OCI-LY7 (cell line): ENCODE measurements around the gene FARP2.

Experiments
- CTCF ChIP-seq: fragments of 200-600 bp; sonication (generic); conservative IDR thresholded peaks from 2 replicates; pipeline ENCODE4 v1.5.1; 2014; ENCODE audit warnings: mild to moderate bottlenecking, antibody characterized with exemption, low read length, moderate library complexity, mixed read lengths
- EZH2phosphoT487 ChIP-seq: fragments of 200-600 bp; sonication (generic); IDR thresholded peaks from 2 replicates; pipeline ENCODE4 v1.6.1; 2018; ENCODE audit warnings: low read depth, borderline replicate concordance, mild to moderate bottlenecking, mixed run types, antibody characterized with exemption, low read length, moderate library complexity, mixed read lengths

DNA sequence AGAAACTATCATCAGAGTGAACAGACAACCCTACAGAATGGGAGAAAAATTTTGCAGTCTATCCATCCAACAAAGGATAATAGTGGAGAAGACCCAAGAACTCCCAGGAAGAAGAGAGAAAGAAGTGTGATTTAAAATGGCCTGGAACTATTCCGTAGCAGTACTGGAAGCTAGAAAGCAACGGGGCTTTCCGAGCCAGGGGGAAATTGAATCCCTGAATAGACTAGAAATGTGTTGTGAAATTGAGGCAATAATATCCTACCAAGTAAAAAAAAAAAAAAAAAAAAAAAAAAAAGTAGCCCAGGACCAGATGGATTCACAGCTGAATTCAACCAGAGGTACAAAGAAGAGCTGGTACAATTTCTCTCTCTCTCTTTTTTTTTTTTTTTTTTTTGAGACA is 69.3 kb downstream of the FARP2 start:
- no peak for TF ChIP-seq CTCF
- TF ChIP-seq EZH2phosphoT487, result no peak
